Aorta (tissue), 5 donors: ENCODE measurements around the gene ASCL4. TPM values are rescaled to one million over a fixed set of nuclear protein-coding genes. Genes with fewer than 3 reads are reported as not detected.
"Not testable (repeated sequence)": the region's sequence is repeated elsewhere in the genome, so short reads cannot be mapped to it uniquely, and the experiment has no call there.

Experiments
- ATAC-seq: fragments of 200-7000 bp; cut with Tn5 transposase; one replicate; pipeline ENCODE4 v1.9.1; 2022; ENCODE audit warnings: moderate library complexity; ENCODE audit not compliant: low FRiP score
- DNase-seq, 2 donors: peaks; one replicate each; pipeline ENCODE4 v3.0.0-alpha.2; 2020
- H3K27ac ChIP-seq, 2 donors: one replicate each; pipeline ENCODE4 v1.5.1; 2013; ENCODE audit warnings: low read length in 2 of 2, mild to moderate bottlenecking in 2 of 2, moderate library complexity in 2 of 2, control low read depth in 1 of 2, inconsistent platforms in 1 of 2, low read depth in 1 of 2
- H3K27me3 ChIP-seq, 2 donors: one replicate each; pipeline ENCODE4 v1.6.1; 2013; ENCODE audit warnings: control low read depth in 1 of 2, low read length in 1 of 2, mild to moderate bottlenecking in 1 of 2, moderate library complexity in 1 of 2; ENCODE audit not compliant: insufficient read depth in 2 of 2, control insufficient read depth in 1 of 2
- H3K36me3 ChIP-seq, 2 donors: one replicate each; pipeline ENCODE4 v1.6.1; 2013; ENCODE audit warnings: control low read depth in 1 of 2, low read length in 1 of 2, mild to moderate bottlenecking in 1 of 2; ENCODE audit not compliant: insufficient read depth in 2 of 2, control insufficient read depth in 1 of 2
- H3K4me1 ChIP-seq, 2 donors: one replicate each; pipeline ENCODE4 v1.6.1; 2013; ENCODE audit warnings: low read length in 2 of 2, control low read depth in 1 of 2, mild to moderate bottlenecking in 1 of 2, moderate library complexity in 1 of 2; ENCODE audit not compliant: insufficient read depth in 2 of 2, control insufficient read depth in 1 of 2
- H3K4me3 ChIP-seq, 2 donors: one replicate each; pipeline ENCODE4 v1.5.1; 2013; ENCODE audit warnings: low read length in 2 of 2, control low read depth in 1 of 2, mild to moderate bottlenecking in 1 of 2
- H3K9me3 ChIP-seq: one replicate; pipeline ENCODE4 v1.6.1; 2013; ENCODE audit warnings: mild to moderate bottlenecking, low read length; ENCODE audit not compliant: control insufficient read depth
- WGBS, 2 donors: extraction: QIAGEN DNeasy Blood & Tissue Kit; methylation state at CpG; one replicate each; pipeline ENCODE4 v1.1.7; 2013; 5-methylcytosine and 5-hydroxymethylcytosine counted together
- intact Hi-C, 2 donors: fragments of 100-400 bp; cut with DNase I; formaldehyde crosslinking; loops; one replicate each; pipeline versions ENCODE4 v1.14.2 to v1.15.0; 2022
- long read RNA-seq, 2 donors: library from polyadenylated mRNA; unstranded; transcript quantifications; one replicate each; pipeline ENCODE4 v2.0.0, GENCODE V29; 2020 to 2021
- polyA plus RNA-seq, 2 donors: library from polyadenylated mRNA; stranded (reverse); fragments of 200-250 nt; gene quantifications; one replicate each; pipeline ENCODE4 v1.2.3, GENCODE V29; 2013
- total RNA-seq, 2 donors: library from RNA; stranded (reverse); fragmentation: NEBNext Ultra II Directional; extraction: Animal tissue kit (Norgen Biotek cat#: 25700); gene quantifications; one replicate each; pipeline ENCODE4 v1.2.1, GENCODE V29; 2021
- donor health status: healthy with polysubstance abuse.
- donor health status: Bipolar disorder and iron deficiency.
- donor health status: DM: no; HTN: no; CAD: no.
- donor health status: DM: no; HTN: no; CAD: no.
- donor health status: DM: yes; HTN: yes; CAD: no.

The ASCL4 gene
- total RNA-seq (not detected), polyA plus RNA-seq (not detected)
- long read RNA-seq, donor 1 = 0 reads
- long read RNA-seq, donor 2 = 0 reads

- Histone ChIP-seq H3K4me1 (no peaks in the 10 kb centered on the region), H3K9me3 (no peaks in the 10 kb centered on the region), H3K27ac (no peak within 1 kb of the TSS), H3K27me3 (peaks cover 0 to 2% of the 10 kb centered on the region in 2 donors), H3K36me3 (no peaks in the 10 kb centered on the region), H3K4me3 (no peak within 1 kb of the TSS)
- intact Hi-C loops = no loop called here
- WGBS, 2 donors = 46 to 52% methylated on average over 13 of the region's 13 CpGs
- no peak for DNase-seq
- ATAC-seq = no peak
Measured at GRCh38 chr12:107774349-107775029, at the start of gene ASCL4. Gene ASCL4, plus strand, starts transcription at chr12:107774704. Its CDS starts 515 bp downstream, at chr12:107775219.

- H3K36me3 ChIP-seq, DNase-seq, ATAC-seq, H3K27ac ChIP-seq, H3K4me1 ChIP-seq, H3K27me3 ChIP-seq, H3K4me3 ChIP-seq, H3K9me3 ChIP-seq, intact Hi-C loops: not testable (repeated sequence)
- 83 to 90% methylated on average over 1 of the region's 1 CpG for WGBS, 2 donors
Measured at GRCh38 chr12:107727327-107727726, 47.2 kb upstream of the ASCL4 start.

- intact Hi-C loops, H3K27ac ChIP-seq, H3K36me3 ChIP-seq, H3K9me3 ChIP-seq, DNase-seq, ATAC-seq, H3K4me3 ChIP-seq, H3K4me1 ChIP-seq, H3K27me3 ChIP-seq: not testable (repeated sequence)
- no CpG with 5 or more reads among the region's 1 CpG for WGBS, 2 donors
Measured at GRCh38 chr12:107727742-107728141, 46.8 kb upstream of the ASCL4 start.

GRCh38 chr12:107730618-107731341 lies 43.7 kb upstream of the ASCL4 start:
- Histone ChIP-seq H3K27me3 (no peaks in the 10 kb centered on the region), H3K36me3 (peaks cover 9 to 22% of the 10 kb centered on the region in 2 donors), H3K9me3 (no peaks in the 10 kb centered on the region), H3K4me1 (no peaks in the 10 kb centered on the region), H3K27ac (no peak overlapping the region), H3K4me3 (no peak overlapping the region)
- DNase-seq (no peak), ATAC-seq (no peak)
- 64% methylated on average over 4 of the region's 4 CpGs for WGBS, 2 donors
- intact Hi-C loops = no loop called here

- Histone ChIP-seq H3K4me1 (no peaks in the 10 kb centered on the region), H3K27me3 (no peaks in the 10 kb centered on the region), H3K9me3 (no peaks in the 10 kb centered on the region), H3K4me3 (no peak overlapping the region), H3K36me3 (peaks cover 9 to 22% of the 10 kb centered on the region in 2 donors), H3K27ac (no peak overlapping the region)
- 79 to 83% methylated on average over 4 of the region's 4 CpGs for WGBS, 2 donors
- intact Hi-C loops = no loop called here
- DNase-seq = no peak
- no peak for ATAC-seq
Measured at GRCh38 chr12:107731366-107731765, 43.1 kb upstream of the ASCL4 start.

- no peak for ATAC-seq
- 78 to 81% methylated on average over 3 of the region's 3 CpGs for WGBS, 2 donors
- peaks cover 11 to 22% of the 10 kb centered on the region in 2 donors for H3K36me3 ChIP-seq
Measured at GRCh38 chr12:107732365-107732764, 42.1 kb upstream of the ASCL4 start.

GRCh38 chr12:107734139-107734538 lies 40.4 kb upstream of the ASCL4 start:
- WGBS, 2 donors = 88 to 93% methylated on average over 5 of the region's 5 CpGs
- Histone ChIP-seq H3K9me3 (peaks cover under 1% of the 10 kb centered on the region), H3K27me3 (no peaks in the 10 kb centered on the region), H3K27ac (no peak overlapping the region), H3K36me3 (peaks cover 18 to 26% of the 10 kb centered on the region in 2 donors), H3K4me3 (no peak overlapping the region), H3K4me1 (no peaks in the 10 kb centered on the region)
- intact Hi-C loops = no loop called here
- ATAC-seq = no peak
- no peak for DNase-seq

More at GRCh38 chr12:107732365-107732764, 42.1 kb upstream of the ASCL4 start:
- Histone ChIP-seq H3K4me3 (no peak overlapping the region), H3K27me3 (no peaks in the 10 kb centered on the region), H3K9me3 (no peaks in the 10 kb centered on the region), H3K4me1 (no peaks in the 10 kb centered on the region), H3K27ac (no peak overlapping the region)
- no peak for DNase-seq
- intact Hi-C loops = no loop called here

- peaks cover 20 to 26% of the 10 kb centered on the region in 2 donors for H3K36me3 ChIP-seq
- peaks cover 1% of the 10 kb centered on the region for H3K9me3 ChIP-seq
- DNase-seq (no peak), ATAC-seq (no peak)
- H3K27ac ChIP-seq = no peak overlapping the region
- intact Hi-C loops = no loop called here
- no peak overlapping the region for H3K4me3 ChIP-seq
- no peaks in the 10 kb centered on the region for H3K4me1 ChIP-seq
- H3K27me3 ChIP-seq = no peaks in the 10 kb centered on the region
- 90 to 92% methylated on average over 2 of the region's 2 CpGs for WGBS, 2 donors
Measured at GRCh38 chr12:107735763-107736162, 38.7 kb upstream of the ASCL4 start.

- H3K27me3 ChIP-seq = no peaks in the 10 kb centered on the region
- peaks cover 1% of the 10 kb centered on the region for H3K9me3 ChIP-seq
- no peak for DNase-seq
- WGBS, 2 donors = 90 to 94% methylated on average over 4 of the region's 4 CpGs
- H3K4me3 ChIP-seq = no peak overlapping the region
- H3K36me3 ChIP-seq = peaks cover 23 to 26% of the 10 kb centered on the region in 2 donors
- ATAC-seq = no peak
- no peaks in the 10 kb centered on the region for H3K4me1 ChIP-seq
- intact Hi-C loops = no loop called here
- H3K27ac ChIP-seq = no peak overlapping the region
Measured at GRCh38 chr12:107736914-107737313, 37.6 kb upstream of the ASCL4 start.
